ENCODE data around the gene MXD1. TPM values are rescaled to one million over a fixed set of nuclear protein-coding genes. Genes with fewer than 3 reads are reported as not detected.

Gene MXD1
- total and polyA plus RNA-seq, 7 donors, result 5.4 to 102 (median 7.8) TPM

DNA sequence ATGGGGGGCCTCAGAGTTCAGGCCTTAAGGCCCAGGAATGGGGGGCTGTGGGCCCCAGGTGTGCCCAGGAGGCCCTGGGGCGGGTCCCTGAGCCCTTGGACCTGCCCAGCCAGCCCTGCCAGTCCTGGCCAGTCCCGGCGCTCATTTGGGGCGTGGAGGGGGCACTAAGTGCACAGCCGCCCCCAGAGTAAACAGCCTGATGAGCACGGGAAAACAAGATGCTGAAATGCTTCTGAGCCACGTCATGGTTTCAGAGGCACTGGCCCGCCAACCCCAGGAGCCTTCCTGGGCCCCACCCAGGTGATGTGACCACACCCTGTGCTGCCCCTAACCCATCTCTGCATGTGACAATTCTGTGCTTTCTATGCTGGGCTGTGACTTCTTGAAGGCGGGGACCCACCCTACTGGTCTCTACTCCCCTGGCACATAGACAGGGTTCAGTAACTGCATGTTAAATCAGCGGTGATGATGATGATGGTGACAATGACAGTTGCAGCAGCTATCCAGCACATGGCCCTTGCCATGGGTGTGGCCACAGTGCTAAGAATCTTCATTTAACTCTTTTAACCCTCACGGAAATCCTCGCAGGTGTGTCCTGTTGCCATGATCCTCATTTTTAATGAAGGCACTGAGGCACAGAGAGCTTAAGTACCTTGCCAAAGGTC lies 74.7 kb downstream of the MXD1 start:
- Histone ChIP-seq H3K27me3 (no peaks in the 10 kb centered on the region), H3K36me3 (peaks cover 0 to 18% (median 0%) of the 10 kb centered on the region in 4 donors), H3K27ac (no peak overlapping the region), H3K9me3 (no peaks in the 10 kb centered on the region), H3K4me3 (no peak overlapping the region), H3K4me1 (no peaks in the 10 kb centered on the region)
- intact Hi-C loops (cut with DNase I), result no loop called here
- 21 to 73% methylated on average over 12 of the region's 12 CpGs for WGBS, 2 donors
- TF ChIP-seq EP300 (IDR thresholded peaks at IDR 0.05) (no peak), POLR2A (IDR thresholded peaks at IDR 0.05) (no peak), POLR2AphosphoS5 (IDR thresholded peaks at IDR 0.05) (no peak)
- TF ChIP-seq, protein P1, sequence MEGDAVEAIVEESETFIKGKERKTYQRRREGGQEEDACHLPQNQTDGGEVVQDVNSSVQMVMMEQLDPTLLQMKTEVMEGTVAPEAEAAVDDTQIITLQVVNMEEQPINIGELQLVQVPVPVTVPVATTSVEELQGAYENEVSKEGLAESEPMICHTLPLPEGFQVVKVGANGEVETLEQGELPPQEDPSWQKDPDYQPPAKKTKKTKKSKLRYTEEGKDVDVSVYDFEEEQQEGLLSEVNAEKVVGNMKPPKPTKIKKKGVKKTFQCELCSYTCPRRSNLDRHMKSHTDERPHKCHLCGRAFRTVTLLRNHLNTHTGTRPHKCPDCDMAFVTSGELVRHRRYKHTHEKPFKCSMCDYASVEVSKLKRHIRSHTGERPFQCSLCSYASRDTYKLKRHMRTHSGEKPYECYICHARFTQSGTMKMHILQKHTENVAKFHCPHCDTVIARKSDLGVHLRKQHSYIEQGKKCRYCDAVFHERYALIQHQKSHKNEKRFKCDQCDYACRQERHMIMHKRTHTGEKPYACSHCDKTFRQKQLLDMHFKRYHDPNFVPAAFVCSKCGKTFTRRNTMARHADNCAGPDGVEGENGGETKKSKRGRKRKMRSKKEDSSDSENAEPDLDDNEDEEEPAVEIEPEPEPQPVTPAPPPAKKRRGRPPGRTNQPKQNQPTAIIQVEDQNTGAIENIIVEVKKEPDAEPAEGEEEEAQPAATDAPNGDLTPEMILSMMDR (IDR thresholded peaks at IDR 0.05), result no peak
- peak; percentile 48 for DNase-seq

Small RNA genes within 50 kb of the gene (small RNA-seq; reads per million reads assigned to genes)
- 0 reads per million in 3 donors for gene RPL23AP92

Other genes starting within 250 kb of the MXD1 start
- 10 to 100 TPM; 33.3 to 55.8 (median 44.5) TPM for gene ANXA4, start 173.0 kb upstream of the MXD1 start, total RNA-seq
- 100 to 1,000 TPM; 129 to 183 (median 155) TPM for gene ANXA4, start 173.0 kb upstream of the MXD1 start, polyA plus RNA-seq
- 10 to 100 TPM; 10.5 to 15.3 (median 12.9) TPM for gene GMCL1, start 85.4 kb upstream of the MXD1 start, total RNA-seq
- gene GMCL1, start 85.4 kb upstream of the MXD1 start, polyA plus RNA-seq, result 10 to 100 TPM; 10.7 to 15.0 (median 12.3) TPM
- gene SNRNP27, start 21.2 kb upstream of the MXD1 start, total RNA-seq, result 10 to 100 TPM; 52.7 to 92.5 (median 69.3) TPM
- gene SNRNP27, start 21.2 kb upstream of the MXD1 start, polyA plus RNA-seq, result 10 to 100 TPM; 38.8 to 64.9 (median 57.1) TPM
- 1 to 10 TPM; 1.1 to 1.4 (median 1.2) TPM for gene ASPRV1, start 46.5 kb downstream of the MXD1 start, total RNA-seq
- 1 to 10 TPM; 1.1 to 1.2 (median 1.2) TPM for gene ASPRV1, start 46.5 kb downstream of the MXD1 start, polyA plus RNA-seq
- gene PCBP1, start 172.4 kb downstream of the MXD1 start, total RNA-seq, result 100 to 1,000 TPM; 178 to 186 (median 182) TPM
- 100 to 1,000 TPM; 269 to 311 (median 286) TPM for gene PCBP1, start 172.4 kb downstream of the MXD1 start, polyA plus RNA-seq

Data from sigmoid colon (tissue), 7 donors.